HepG2 (cell line): Measurements from ENCODE around the gene GPR173. TPM values are rescaled to one million over a fixed set of nuclear protein-coding genes. Genes with fewer than 3 reads are reported as not detected.

Experiments used
- ATAC-seq: fragments of 200-7000 bp; cut with Tn5 transposase; 3 replicates; pipeline ENCODE4 v1.9.1; 2020; ENCODE audit warnings: mild to moderate bottlenecking, moderate library complexity
- BruUV-seq: library from RNA; stranded (reverse); fragments of 400-500 nt; replicated peaks from 2 replicates; lab custom pipeline; 2021; lab: Mats Ljungman, UMichigan
- CTCF ChIA-PET: fragments of 300-600 bp; formaldehyde crosslinking; extraction: SDS; loops from one replicate; lab custom pipeline; 2021; ENCODE audit warnings: low total read pairs, inconsistent platforms, low intra/inter-chr PET ratio; lab: Yijun Ruan, JAX
- POLR2A ChIA-PET: fragments of 350-600 bp; sonication (Branson Sonifier 250); formaldehyde crosslinking; loops from one replicate; lab custom pipeline; 2020; ENCODE audit warnings: antibody characterized with exemption, inconsistent platforms; lab: Yijun Ruan, JAX
- DNase-seq: peaks from one replicate; pipeline ENCODE4 v3.0.0-alpha.2; 2015; ENCODE audit warnings: low spot score
- FAIRE-seq: peaks from 3 replicates; lab custom pipeline; 2011; peaks lifted over from hg19 to GRCh38; lab: Jason Lieb, UNC
- H2AFZ ChIP-seq: one replicate; pipeline ENCODE4 v1.6.1; 2011; ENCODE audit warnings: low read length, inconsistent platforms
- H3K27ac ChIP-seq: fragments of 300-600 bp; 3 replicates; pipeline ENCODE4 v1.8.0; 2011; ENCODE audit warnings: mixed run types, mild to moderate bottlenecking, mixed read lengths, low read length, inconsistent platforms; ENCODE audit not compliant: insufficient read depth; ENCODE audit errors: extremely low read length
- H3K27me3 ChIP-seq, 2 experiments: fragments of 200-600 bp in 1 of 2; 2 replicates in 1 of 2; 3 replicates in 1 of 2; pipeline versions ENCODE4 v1.6.0 to v1.8.0; 2011; ENCODE audit warnings: low read length in 2 of 2, mild to moderate bottlenecking in 2 of 2, moderate library complexity in 2 of 2, inconsistent platforms in 1 of 2; ENCODE audit not compliant: insufficient read depth in 2 of 2, control insufficient read depth in 1 of 2
- H3K36me3 ChIP-seq, 2 experiments: fragments of 200-600 bp in 1 of 2; replicated peaks in 1 of 2; 2 replicates in 1 of 2; 3 replicates in 1 of 2; pipeline versions ENCODE4 v1.5.1 to v1.8.0; 2011; ENCODE audit warnings: low read length in 2 of 2, inconsistent platforms in 1 of 2; ENCODE audit not compliant: insufficient read depth in 2 of 2, control insufficient read depth in 1 of 2
- H3K4me1 ChIP-seq: 2 replicates; pipeline ENCODE4 v1.5.1; 2012; ENCODE audit warnings: low read length, inconsistent platforms; ENCODE audit not compliant: insufficient read depth
- H3K4me2 ChIP-seq: 2 replicates; pipeline ENCODE4 v1.6.0; 2011; ENCODE audit warnings: low read depth, low read length, inconsistent platforms
- H3K4me3 ChIP-seq, 3 experiments: fragments of 200-600 bp in 1 of 3; sonication (generic), shearing (Covaris generic) in 1 of 3; replicated peaks in 1 of 3; 2 replicates each; pipeline ENCODE4 v1.5.1; 2011 to 2016; ENCODE audit warnings: low read length in 3 of 3, inconsistent platforms in 2 of 3, low read depth in 2 of 3, mild to moderate bottlenecking in 2 of 3, control low read depth in 1 of 3, mixed read lengths in 1 of 3; ENCODE audit not compliant: insufficient read depth in 1 of 3
- H3K79me2 ChIP-seq: one replicate; pipeline ENCODE4 v1.6.1; 2011; ENCODE audit warnings: low read length, inconsistent platforms; ENCODE audit not compliant: insufficient read depth
- H3K9ac ChIP-seq: 2 replicates; pipeline ENCODE4 v1.6.0; 2011; ENCODE audit warnings: mild to moderate bottlenecking, low read depth, low read length, inconsistent platforms; ENCODE audit not compliant: insufficient read depth
- H3K9me3 ChIP-seq: 2 replicates; pipeline ENCODE4 v1.5.1; 2012; ENCODE audit warnings: mild to moderate bottlenecking, low read length
- H4K20me1 ChIP-seq: 2 replicates; pipeline ENCODE4 v1.6.0; 2011; ENCODE audit warnings: inconsistent platforms, mild to moderate bottlenecking, low read length, moderate library complexity; ENCODE audit not compliant: insufficient read depth
- ATF3 ChIP-seq: sonication (generic); formaldehyde crosslinking; IDR thresholded peaks from 2 replicates; pipeline ENCODE4 v1.4.0; 2020; ENCODE audit warnings: missing genetic modification reagents
- PAF1 ChIP-seq: IDR thresholded peaks from 2 replicates; pipeline ENCODE4 v1.6.1; 2016; ENCODE audit warnings: missing genetic modification reagents, missing compliant biosample characterization
- ZNF451 ChIP-seq: sonication (generic); formaldehyde crosslinking; IDR thresholded peaks from 2 replicates; pipeline ENCODE4 v1.5.0; 2020; ENCODE audit warnings: mild to moderate bottlenecking, missing genetic modification reagents
- WGBS: methylation state at CpG from one replicate; pipeline ENCODE4 v1.1.6; 2017; ENCODE audit warnings: low lambda C conversion rate; 5-methylcytosine and 5-hydroxymethylcytosine counted together
- in situ Hi-C: cut with HindIII; loops from 2 replicates; pipeline ENCODE4 v1.10.0; 2017; ENCODE audit warnings: low pct_unique_long_range_greater_than_20kb; ENCODE audit not compliant: extremely low pct_ligation_motif_present
- intact Hi-C: fragments of 100-400 bp; cut with micrococcal nuclease; formaldehyde crosslinking; loops from one replicate; pipeline ENCODE4 v1.10.0; 2022; ENCODE audit not compliant: unreplicated experiment
- polyA plus RNA-seq, 8 experiments: library from polyadenylated mRNA; depleted of rRNA in 3 of 8; stranded (reverse) in 7 of 8; unstranded in 1 of 8; fragments of >200 nt; fragmentation: Illumina TruSeq in 4 of 8; extraction: Trizol in 4 of 8; gene quantifications; 2 replicates each; pipeline versions ENCODE4 v1.2.1 to v1.2.3, GENCODE V29; 2011 to 2016; ENCODE audit warnings: low read depth in 4 of 8, missing spikeins in 1 of 8, mixed read lengths in 1 of 8; ENCODE audit not compliant: insufficient read depth in 1 of 8
- small RNA-seq, 3 experiments: library from RNA; depleted of rRNA; stranded (forward); fragments of <200 nt; gene quantifications; one replicate each; pipeline ENCODE3, GENCODE V24; 2012; ENCODE audit warnings: low read depth in 2 of 3, low replicate concordance in 1 of 3; ENCODE audit not compliant: insufficient read length in 3 of 3, insufficient read depth in 2 of 3
- total RNA-seq, 5 experiments: library from RNA; depleted of rRNA; stranded (reverse); fragments of >200 nt; fragmentation: Illumina TruSeq; extraction: Trizol; gene quantifications; 2 replicates each; pipeline ENCODE4 v1.2.3, GENCODE V29; 2016; ENCODE audit warnings: low read depth in 1 of 5

The GPR173 gene
- total and polyA plus RNA-seq, 2 of the 13 experiments (the other 11 are each of a cell fraction or from before 2014, with no cell fraction given), result 0.04 TPM; not detected in 1

GRCh38 chrX:53128097-53128749 lies 79.6 kb downstream of the GPR173 start:
- Histone ChIP-seq H3K79me2 (no peaks in the 10 kb centered on the region), H3K4me2 (no peak overlapping the region), H3K9ac (no peak overlapping the region), H4K20me1 (no peaks in the 10 kb centered on the region), H3K27me3 (no peaks in the 10 kb centered on the region), H3K36me3 (0 out of 5 replicates have a peak, but pooled peaks cover 0 to 3% of the 10 kb centered on the region in 2 experiments), H3K27ac (no peak overlapping the region), H3K4me1 (no peaks in the 10 kb centered on the region), H3K9me3 (no peaks in the 10 kb centered on the region), H2AFZ (no peak overlapping the region), H3K4me3 (no peak overlapping the region)
- intact Hi-C loops (no loop called here), in situ Hi-C loops (no loop called here)
- 100% methylated on average over 1 of the region's 3 CpGs for WGBS
- ATAC-seq (no peak), FAIRE-seq (no peak), DNase-seq (no peak)
- ChIA-PET POLR2A (no interaction called here), CTCF (no interaction called here)
- TF ChIP-seq ZNF451 (CRISPR knock-in tag) (no peak), ATF3 (CRISPR knock-in tag) (no peak), PAF1 (CRISPR knock-in tag) (no peak)
- no TSS peak for BruUV-seq

Small RNA genes lying within 50 kb of the gene (small RNA-seq; reads per million reads assigned to genes)
- 0 reads per million in 3 experiments for gene AL591212.2

Other genes with a start within 250 kb of the GPR173 start
- not detected in 2 replicates for gene XAGE5, start 237.5 kb upstream of the GPR173 start, total RNA-seq (2016; rRNA removed; fragmentation: Illumina TruSeq; extraction: Trizol)
- gene XAGE5, start 237.5 kb upstream of the GPR173 start, polyA plus RNA-seq (2011; rRNA removed), result not detected in 2 replicates
- not detected in 2 replicates for gene XAGE3, start 180.7 kb upstream of the GPR173 start, total RNA-seq (2016; rRNA removed; fragmentation: Illumina TruSeq; extraction: Trizol)
- gene XAGE3, start 180.7 kb upstream of the GPR173 start, polyA plus RNA-seq (2011; rRNA removed), result not detected in 2 replicates
- 6.3 and 7.8 TPM in 2 replicates for gene FAM156B, start 151.5 kb upstream of the GPR173 start, total RNA-seq (2016; rRNA removed; fragmentation: Illumina TruSeq; extraction: Trizol)
- gene FAM156B, start 151.5 kb upstream of the GPR173 start, polyA plus RNA-seq (2011; rRNA removed), result 82.1 and 85.9 TPM in 2 replicates
- 7.2 and 15.4 TPM in 2 replicates for gene FAM156A, start 90.3 kb upstream of the GPR173 start, total RNA-seq (2016; rRNA removed; fragmentation: Illumina TruSeq; extraction: Trizol)
- 53.8 and 57.9 TPM in 2 replicates for gene FAM156A, start 90.3 kb upstream of the GPR173 start, polyA plus RNA-seq (2011; rRNA removed)
- 6.5 and 10.1 TPM in 2 replicates for gene TSPYL2, start 33.6 kb downstream of the GPR173 start, total RNA-seq (2016; rRNA removed; fragmentation: Illumina TruSeq; extraction: Trizol)
- gene TSPYL2, start 33.6 kb downstream of the GPR173 start, polyA plus RNA-seq (2011; rRNA removed), result 13.8 and 15.5 TPM in 2 replicates
- 3.5 and 4.4 TPM in 2 replicates for gene KANTR, start 45.4 kb downstream of the GPR173 start, total RNA-seq (2016; rRNA removed; fragmentation: Illumina TruSeq; extraction: Trizol)
- gene KANTR, start 45.4 kb downstream of the GPR173 start, polyA plus RNA-seq (2011; rRNA removed), result 7.1 and 9.0 TPM in 2 replicates
- gene KDM5C, start 176.4 kb downstream of the GPR173 start, total RNA-seq (2016; rRNA removed; fragmentation: Illumina TruSeq; extraction: Trizol), result 26.0 and 32.5 TPM in 2 replicates
- 34.0 and 46.9 TPM in 2 replicates for gene KDM5C, start 176.4 kb downstream of the GPR173 start, polyA plus RNA-seq (2011; rRNA removed)
- gene IQSEC2, start 232.8 kb downstream of the GPR173 start, total RNA-seq (2016; rRNA removed; fragmentation: Illumina TruSeq; extraction: Trizol), result 0.13 and 0.17 TPM in 2 replicates
- gene IQSEC2, start 232.8 kb downstream of the GPR173 start, polyA plus RNA-seq (2011; rRNA removed), result 0.21 TPM in 1 of 2 replicates, not detected in the other